ENCODE data around the gene ERI3.

The ERI3 gene

DNA sequence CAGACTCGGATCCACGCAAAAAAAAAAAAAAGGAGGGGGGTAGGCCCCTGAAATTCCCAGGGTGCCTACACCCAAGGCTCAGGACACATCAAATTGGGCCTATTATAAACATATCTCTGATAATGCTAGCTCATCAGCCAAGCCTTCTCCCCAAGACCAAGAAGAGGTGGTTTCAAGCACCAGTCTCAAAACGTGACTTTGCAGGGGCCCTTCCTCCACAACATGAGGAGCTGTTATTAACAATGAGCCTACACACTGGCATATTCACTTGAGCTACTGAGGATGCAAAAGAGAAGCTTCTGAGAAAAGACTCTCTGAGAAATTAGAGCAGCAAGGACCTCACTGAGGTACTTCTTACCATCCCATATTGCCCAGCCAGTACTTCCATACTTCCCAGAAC, 32.7 kb downstream of the ERI3 start:
- Histone ChIP-seq H3K36me3 (ENCODE audit: insufficient read depth, low read length) (peaks cover 19% of the 10 kb centered on the region; the same call in 1 of the 2 replicates), H2AFZ (ENCODE audit: low read length) (no peak overlapping the region), H3K9ac (ENCODE audit: low read depth, low read length, poor library complexity, severe bottlenecking) (no peak overlapping the region), H3K9me2 (replicated peaks; ENCODE audit: low read depth, low read length) (no peaks in the 10 kb centered on the region), H3K27me3 (ENCODE audit: insufficient read depth, low read length, poor library complexity, severe bottlenecking) (no peaks in the 10 kb centered on the region), H4K20me1 (ENCODE audit: insufficient read depth, low read length, poor library complexity, severe bottlenecking) (no peaks in the 10 kb centered on the region), H3K9me3 (ENCODE audit: insufficient read depth, low read depth, low read length) (no peaks in the 10 kb centered on the region), H3K4me3 (ENCODE audit: low read length, poor library complexity, severe bottlenecking) (no peak overlapping the region), H3F3A (ENCODE audit: low read depth) (no peaks in the 10 kb centered on the region), H3K4me2 (ENCODE audit: low read depth, low read length, poor library complexity, severe bottlenecking) (no peak overlapping the region), H3K79me2 (ENCODE audit: insufficient read depth, low read length) (no peaks in the 10 kb centered on the region; the same call in 1 of the 2 replicates), H3K4me1 (ENCODE audit: insufficient read depth, low read length, poor library complexity, severe bottlenecking) (no peaks in the 10 kb centered on the region)
- TF ChIP-seq, protein P1, sequence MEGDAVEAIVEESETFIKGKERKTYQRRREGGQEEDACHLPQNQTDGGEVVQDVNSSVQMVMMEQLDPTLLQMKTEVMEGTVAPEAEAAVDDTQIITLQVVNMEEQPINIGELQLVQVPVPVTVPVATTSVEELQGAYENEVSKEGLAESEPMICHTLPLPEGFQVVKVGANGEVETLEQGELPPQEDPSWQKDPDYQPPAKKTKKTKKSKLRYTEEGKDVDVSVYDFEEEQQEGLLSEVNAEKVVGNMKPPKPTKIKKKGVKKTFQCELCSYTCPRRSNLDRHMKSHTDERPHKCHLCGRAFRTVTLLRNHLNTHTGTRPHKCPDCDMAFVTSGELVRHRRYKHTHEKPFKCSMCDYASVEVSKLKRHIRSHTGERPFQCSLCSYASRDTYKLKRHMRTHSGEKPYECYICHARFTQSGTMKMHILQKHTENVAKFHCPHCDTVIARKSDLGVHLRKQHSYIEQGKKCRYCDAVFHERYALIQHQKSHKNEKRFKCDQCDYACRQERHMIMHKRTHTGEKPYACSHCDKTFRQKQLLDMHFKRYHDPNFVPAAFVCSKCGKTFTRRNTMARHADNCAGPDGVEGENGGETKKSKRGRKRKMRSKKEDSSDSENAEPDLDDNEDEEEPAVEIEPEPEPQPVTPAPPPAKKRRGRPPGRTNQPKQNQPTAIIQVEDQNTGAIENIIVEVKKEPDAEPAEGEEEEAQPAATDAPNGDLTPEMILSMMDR (conservative IDR thresholded peaks at IDR 0.05; ENCODE audit: low read length) = no peak
- TF ChIP-seq EZH2phosphoT487 (IDR thresholded peaks at IDR 0.05; ENCODE audit: borderline replicate concordance) = no peak

- Histone ChIP-seq H3K79me2 (ENCODE audit: insufficient read depth, low read length) (no peaks in the 10 kb centered on the region), H2AFZ (ENCODE audit: low read length) (no peak overlapping the region), H4K20me1 (ENCODE audit: insufficient read depth, low read length, poor library complexity, severe bottlenecking) (no peaks in the 10 kb centered on the region), H3K4me2 (ENCODE audit: low read depth, low read length, poor library complexity, severe bottlenecking) (no peak overlapping the region), H3K9me3 (ENCODE audit: insufficient read depth, low read depth, low read length) (no peaks in the 10 kb centered on the region), H3K4me3 (ENCODE audit: low read length, poor library complexity, severe bottlenecking) (no peak overlapping the region), H3K9me2 (replicated peaks; ENCODE audit: low read depth, low read length) (no peaks in the 10 kb centered on the region), H3K36me3 (ENCODE audit: insufficient read depth, low read length) (peaks cover 24% of the 10 kb centered on the region; the same call in 1 of the 2 replicates), H3F3A (ENCODE audit: low read depth) (no peaks in the 10 kb centered on the region), H3K4me1 (ENCODE audit: insufficient read depth, low read length, poor library complexity, severe bottlenecking) (peaks cover 8% of the 10 kb centered on the region), H3K27me3 (ENCODE audit: insufficient read depth, low read length, poor library complexity, severe bottlenecking) (no peaks in the 10 kb centered on the region), H3K9ac (ENCODE audit: low read depth, low read length, poor library complexity, severe bottlenecking) (no peak overlapping the region)
- TF ChIP-seq EZH2phosphoT487 (IDR thresholded peaks at IDR 0.05; ENCODE audit: borderline replicate concordance) = no peak
- TF ChIP-seq, protein P1 (conservative IDR thresholded peaks at IDR 0.05; ENCODE audit: low read length) = no peak
Measured at GRCh38 chr1:44321466-44321865, 33.6 kb downstream of the ERI3 start.

DNA sequence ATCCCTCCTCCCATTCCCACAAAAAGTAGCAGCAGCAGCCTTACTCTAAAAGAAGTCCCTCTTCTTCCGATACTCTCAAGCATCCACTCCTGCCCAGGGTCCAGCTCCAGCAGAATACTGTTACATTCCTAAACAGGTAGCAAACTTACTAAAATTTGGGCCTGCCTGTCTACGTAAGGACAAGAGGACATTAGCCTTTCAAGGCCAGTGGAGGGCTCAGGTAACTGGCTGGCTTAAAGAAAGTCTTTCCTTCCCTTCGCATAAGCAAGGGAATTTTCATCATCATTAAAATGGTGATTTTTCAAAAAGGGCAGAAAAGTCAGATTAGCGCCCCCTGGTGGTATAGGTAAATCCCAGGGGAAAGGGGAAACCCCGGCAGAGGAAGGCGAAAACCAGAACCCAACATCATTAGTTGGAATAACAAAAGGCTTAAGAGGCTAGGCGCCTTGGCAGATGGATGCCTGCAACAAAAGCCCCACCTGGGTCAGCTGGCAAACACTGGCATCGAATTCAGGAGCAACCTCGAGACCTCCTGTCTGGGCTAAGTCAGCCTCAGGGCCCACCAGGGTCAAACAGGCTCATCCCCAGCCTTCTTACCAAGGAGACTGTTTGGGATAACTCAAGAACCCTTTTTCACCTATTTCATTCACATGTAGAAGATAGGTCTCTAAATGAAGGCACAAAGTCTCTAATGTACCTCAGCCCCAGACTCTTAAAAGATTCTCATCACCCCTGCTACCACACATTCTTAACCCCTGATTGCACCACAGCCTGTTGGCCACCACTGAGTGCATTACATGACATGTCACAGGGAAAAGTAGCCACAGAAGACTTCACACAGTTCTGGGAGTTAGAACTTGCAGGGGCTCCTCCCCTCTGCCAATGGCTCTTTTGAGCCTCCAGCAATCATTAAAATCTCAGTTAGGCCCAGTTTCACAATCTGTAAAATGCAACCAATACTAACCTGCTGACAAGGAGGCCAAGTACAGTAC, 36.7 kb downstream of the ERI3 start:
- H3K79me2 ChIP-seq (ENCODE audit: insufficient read depth, low read length) = no peaks in the 10 kb centered on the region
- no peak overlapping the region for H3K9ac ChIP-seq (ENCODE audit: low read depth, low read length, poor library complexity, severe bottlenecking)
- no peaks in the 10 kb centered on the region for H3F3A ChIP-seq (ENCODE audit: low read depth)
- no peaks in the 10 kb centered on the region for H4K20me1 ChIP-seq (ENCODE audit: insufficient read depth, low read length, poor library complexity, severe bottlenecking)
- H3K36me3 ChIP-seq (ENCODE audit: insufficient read depth, low read length) = peaks cover 47% of the 10 kb centered on the region; the same call in 1 of the 2 replicates
- no peak overlapping the region for H3K4me2 ChIP-seq (ENCODE audit: low read depth, low read length, poor library complexity, severe bottlenecking)
- no peaks in the 10 kb centered on the region for H3K27me3 ChIP-seq (ENCODE audit: insufficient read depth, low read length, poor library complexity, severe bottlenecking)
- H2AFZ ChIP-seq (ENCODE audit: low read length) = no peak overlapping the region
- no peaks in the 10 kb centered on the region for H3K9me3 ChIP-seq (ENCODE audit: insufficient read depth, low read depth, low read length)
- no peak overlapping the region for H3K4me3 ChIP-seq (ENCODE audit: low read length, poor library complexity, severe bottlenecking)
- H3K9me2 ChIP-seq (replicated peaks; ENCODE audit: low read depth, low read length) = no peaks in the 10 kb centered on the region
- H3K4me1 ChIP-seq (ENCODE audit: insufficient read depth, low read length, poor library complexity, severe bottlenecking) = peaks cover 13% of the 10 kb centered on the region
- TF ChIP-seq, protein P1 (conservative IDR thresholded peaks at IDR 0.05; ENCODE audit: low read length) = peak; percentile 97
- no peak for TF ChIP-seq EZH2phosphoT487 (IDR thresholded peaks at IDR 0.05; ENCODE audit: borderline replicate concordance)
